ENCODE data around the gene TRIM71. TPM values are rescaled to one million over a fixed set of nuclear protein-coding genes. Genes with fewer than 3 reads are reported as not detected.
"Not testable (repeated sequence)": the region's sequence is repeated elsewhere in the genome, so short reads cannot be mapped to it uniquely, and the experiment has no call there.

TRIM71 gene
- not detected for total RNA-seq
- long read RNA-seq, donor 1: 0 reads
- long read RNA-seq, donor 2: 0 reads

GRCh38 chr3:32817558-32818228, at the start of gene TRIM71:
TRIM71 (plus strand) TSS chr3:32817997; CDS start chr3:32818081, 84 bp downstream.
- intact Hi-C loops (cut with DNase I): no loop called here
- DNase-seq (ENCODE audit: low spot score): peak; percentile 77

GRCh38 chr3:32778389-32778788, 39.4 kb upstream of the TRIM71 start:
- DNase-seq (ENCODE audit: low spot score): no peak
- intact Hi-C loops (cut with DNase I): no loop called here

GRCh38 chr3:32780071-32780734, 37.6 kb upstream of the TRIM71 start:
- intact Hi-C loops (cut with DNase I): no loop called here
- DNase-seq (ENCODE audit: low spot score): no peak

- no peak for DNase-seq (ENCODE audit: low spot score)
- intact Hi-C loops (cut with DNase I): no loop called here
Observed at GRCh38 chr3:32780735-32781210, 37.0 kb upstream of the TRIM71 start.

GRCh38 chr3:32781211-32781968, 36.4 kb upstream of the TRIM71 start:
- DNase-seq (ENCODE audit: low spot score): peak; percentile 92
- intact Hi-C loops (cut with DNase I): no loop called here

GRCh38 chr3:32781969-32782270, 35.9 kb upstream of the TRIM71 start:
- intact Hi-C loops (cut with DNase I); DNase-seq (ENCODE audit: low spot score): not testable (repeated sequence)

GRCh38 chr3:32782407-32782806, 35.4 kb upstream of the TRIM71 start:
- intact Hi-C loops (cut with DNase I): no loop called here
- no peak for DNase-seq (ENCODE audit: low spot score)

GRCh38 chr3:32791833-32792232, 26.0 kb upstream of the TRIM71 start:
- intact Hi-C loops (cut with DNase I): no loop called here

GRCh38 chr3:32794487-32795308, 23.1 kb upstream of the TRIM71 start:
- DNase-seq (ENCODE audit: low spot score): no peak
- intact Hi-C loops (cut with DNase I): no loop called here

More at GRCh38 chr3:32791833-32792232, 26.0 kb upstream of the TRIM71 start:
- no peak for DNase-seq (ENCODE audit: low spot score)

GRCh38 chr3:32796384-32796950, 21.3 kb upstream of the TRIM71 start:
- intact Hi-C loops (cut with DNase I); DNase-seq (ENCODE audit: low spot score): not testable (repeated sequence)

- intact Hi-C loops (cut with DNase I): no loop called here
- DNase-seq (ENCODE audit: low spot score): no peak
Observed at GRCh38 chr3:32797776-32798175, 20.0 kb upstream of the TRIM71 start.

- DNase-seq (ENCODE audit: low spot score); intact Hi-C loops (cut with DNase I): not testable (repeated sequence)
Observed at GRCh38 chr3:32801440-32801839, 16.4 kb upstream of the TRIM71 start.

- intact Hi-C loops (cut with DNase I): loop anchor here in 1 of 2 donors (2.0 kb wide), 1 partner anchor 54 kb away; no protein-coding TSS in a partner anchor
- no peak for DNase-seq (ENCODE audit: low spot score)
Observed at GRCh38 chr3:32813180-32813579, 4.6 kb upstream of the TRIM71 start.

- DNase-seq (ENCODE audit: low spot score): no peak
- intact Hi-C loops (cut with DNase I): no loop called here
Observed at GRCh38 chr3:32814361-32814760, 3.4 kb upstream of the TRIM71 start.

- DNase-seq (ENCODE audit: low spot score): peak; percentile 70
- intact Hi-C loops (cut with DNase I): no loop called here
Observed at GRCh38 chr3:32815841-32816438, 1.9 kb upstream of the TRIM71 start.

GRCh38 chr3:32816439-32817256, 1.1 kb upstream of the TRIM71 start:
- intact Hi-C loops (cut with DNase I): no loop called here

GRCh38 chr3:32817257-32817557, 590 bp upstream of the TRIM71 start:
- peak; percentile 67 for DNase-seq (ENCODE audit: low spot score)

More at GRCh38 chr3:32816439-32817256, 1.1 kb upstream of the TRIM71 start:
- peak; percentile 80 for DNase-seq (ENCODE audit: low spot score)

More at GRCh38 chr3:32817257-32817557, 590 bp upstream of the TRIM71 start:
- intact Hi-C loops (cut with DNase I): no loop called here

Measured in posterior vena cava (tissue), 2 donors.